Smooth muscle cell of trachea (primary cell): ENCODE measurements around the gene TEKT5. TPM values are rescaled to one million over a fixed set of nuclear protein-coding genes. Genes with fewer than 3 reads are reported as not detected.

Experiments used
- total RNA-seq: library from RNA; depleted of rRNA; stranded (reverse); fragments of >200 nt; gene quantifications from 2 replicates; pipeline ENCODE4 v1.2.1, GENCODE V29; 2014

Gene TEKT5
- total RNA-seq = 0.15 TPM in 1 of 2 replicates, not detected in the other

GRCh38 chr16:10694830-10695229 is at the start of gene TEKT5:
TSS of gene TEKT5 (minus strand) at chr16:10694930. CDS start at chr16:10694873, 57 bp downstream.

GRCh38 chr16:10743610-10744369 is 49.1 kb upstream of the TEKT5 start, which contains the start of gene NUBP1:
TSS of gene NUBP1 (plus strand) at chr16:10743842. CDS start at chr16:10743864, 22 bp downstream.

GRCh38 chr16:10579965-10580882 is 114.5 kb downstream of the TEKT5 start, which contains the start of gene EMP2:
TSS of gene EMP2 (minus strand) at chr16:10580598. CDS start at chr16:10547617, 32,981 bp downstream.

Other genes with a start within 250 kb of the TEKT5 start
- 22.3 and 37.7 TPM in 2 replicates for gene EMP2, start 114.3 kb downstream of the TEKT5 start, total RNA-seq
- 18.2 and 23.6 TPM in 2 replicates for gene NUBP1, start 48.9 kb upstream of the TEKT5 start, total RNA-seq
- not detected in 2 replicates for gene TVP23A, start 123.9 kb upstream of the TEKT5 start, total RNA-seq
- gene CIITA, start 182.3 kb upstream of the TEKT5 start, total RNA-seq = 0.15 and 0.33 TPM in 2 replicates
- 47.7 and 88.5 TPM in 2 replicates for gene DEXI, start 247.5 kb upstream of the TEKT5 start, total RNA-seq
- gene CLEC16A, start 249.6 kb upstream of the TEKT5 start, total RNA-seq = 21.7 and 23.1 TPM in 2 replicates